IMR-90 (cell line): ENCODE data around the gene ARR3. TPM values are rescaled to one million over a fixed set of nuclear protein-coding genes. Genes with fewer than 3 reads are reported as not detected.

Source experiments
- ATAC-seq: fragments of 200-7000 bp; cut with Tn5 transposase; 2 replicates; pipeline ENCODE4 v1.9.1; 2020; ENCODE audit warnings: low read depth, mild to moderate bottlenecking, moderate library complexity
- BruUV-seq: library from RNA; stranded (reverse); fragments of 400-500 nt; replicated peaks from 2 replicates; lab custom pipeline; 2021; lab: Mats Ljungman, UMichigan
- CTCF ChIA-PET: fragments of 300-600 bp; formaldehyde crosslinking; extraction: SDS; loops from one replicate; lab custom pipeline; 2021; ENCODE audit warnings: antibody characterized with exemption; lab: Yijun Ruan, JAX
- POLR2A ChIA-PET: fragments of 300-600 bp; sonication (Branson Sonifier 250); formaldehyde crosslinking; loops from one replicate; lab custom pipeline; 2022; ENCODE audit warnings: antibody characterized with exemption; ENCODE audit not compliant: unreplicated experiment; lab: Charles Lee
- DNase-seq: peaks from one replicate; pipeline ENCODE4 v3.0.0; 2013
- H2AFZ ChIP-seq: replicated peaks from 2 replicates; pipeline ENCODE3; 2013; ENCODE audit warnings: low read length, mild to moderate bottlenecking; ENCODE audit not compliant: poor library complexity
- H2AK5ac ChIP-seq: 2 replicates; pipeline ENCODE4 v1.6.1; 2013; ENCODE audit warnings: low read depth, low read length, inconsistent platforms
- H2AK9ac ChIP-seq: replicated peaks from 2 replicates; pipeline ENCODE3; 2013; ENCODE audit warnings: mild to moderate bottlenecking, low read depth, low read length, moderate library complexity; ENCODE audit not compliant: poor library complexity
- H2BK120ac ChIP-seq: 2 replicates; pipeline ENCODE4 v1.6.1; 2013; ENCODE audit warnings: low read depth, low read length, inconsistent platforms
- H2BK15ac ChIP-seq: 3 replicates; pipeline ENCODE4 v1.6.1; 2013; ENCODE audit warnings: low read depth, low read length, inconsistent platforms
- H2BK20ac ChIP-seq: 2 replicates; pipeline ENCODE4 v1.6.1; 2013; ENCODE audit warnings: low read depth, mild to moderate bottlenecking, inconsistent platforms, low read length, moderate library complexity
- H2BK5ac ChIP-seq: 2 replicates; pipeline ENCODE4 v1.6.1; 2013; ENCODE audit warnings: mild to moderate bottlenecking, low read depth, low read length, inconsistent platforms; ENCODE audit not compliant: poor library complexity, severe bottlenecking
- H3K14ac ChIP-seq: replicated peaks from 2 replicates; pipeline ENCODE4 v1.6.1; 2013; ENCODE audit warnings: low read depth, low read length, inconsistent platforms
- H3K18ac ChIP-seq: 2 replicates; pipeline ENCODE4 v1.6.1; 2013; ENCODE audit warnings: low read depth, low read length, control low read depth
- H3K23ac ChIP-seq: 2 replicates; pipeline ENCODE4 v1.6.1; 2013; ENCODE audit warnings: low read depth, low read length, inconsistent platforms
- H3K27ac ChIP-seq: 2 replicates; pipeline ENCODE4 v1.5.1; 2013; ENCODE audit warnings: mild to moderate bottlenecking, control low read depth, low read length; ENCODE audit not compliant: insufficient read depth
- H3K27me3 ChIP-seq: 2 replicates; pipeline ENCODE4 v1.6.1; 2013; ENCODE audit warnings: low read length; ENCODE audit not compliant: control insufficient read depth, insufficient read depth
- H3K36me3 ChIP-seq: 2 replicates; pipeline ENCODE4 v1.6.1; 2013; ENCODE audit warnings: low read length, mixed read lengths; ENCODE audit not compliant: control insufficient read depth, insufficient read depth
- H3K4ac ChIP-seq: 2 replicates; pipeline ENCODE4 v1.6.1; 2013; ENCODE audit warnings: low read depth, low read length, inconsistent platforms
- H3K4me1 ChIP-seq: 2 replicates; pipeline ENCODE4 v1.6.1; 2013; ENCODE audit warnings: low read length, mixed read lengths; ENCODE audit not compliant: control insufficient read depth, insufficient read depth
- H3K4me2 ChIP-seq: 2 replicates; pipeline ENCODE4 v1.6.1; 2013; ENCODE audit warnings: low read depth, mild to moderate bottlenecking, control low read depth, low read length, moderate library complexity
- H3K4me3 ChIP-seq: 2 replicates; pipeline ENCODE4 v1.5.1; 2013; ENCODE audit warnings: low read depth, mild to moderate bottlenecking, control low read depth, low read length, moderate library complexity; ENCODE audit not compliant: insufficient read depth
- H3K56ac ChIP-seq: 2 replicates; pipeline ENCODE4 v1.6.1; 2013; ENCODE audit warnings: low read length, inconsistent platforms; ENCODE audit not compliant: insufficient read depth; ENCODE audit errors: extremely low read depth
- H3K79me1 ChIP-seq, 2 experiments: 2 replicates each; pipeline ENCODE4 v1.6.1; 2013; ENCODE audit warnings: low read length in 2 of 2, inconsistent platforms in 1 of 2, low read depth in 1 of 2
- H3K9ac ChIP-seq: 2 replicates; pipeline ENCODE4 v1.6.1; 2013; ENCODE audit warnings: low read depth, low read length, control low read depth
- H3K9me1 ChIP-seq: 2 replicates; pipeline ENCODE4 v1.6.1; 2013; ENCODE audit warnings: low read length, inconsistent platforms; ENCODE audit not compliant: insufficient read depth
- H3K9me3 ChIP-seq: 2 replicates; pipeline ENCODE4 v1.6.1; 2013; ENCODE audit warnings: low read length; ENCODE audit not compliant: control insufficient read depth, insufficient read depth
- H4K20me1 ChIP-seq: 2 replicates; pipeline ENCODE4 v1.6.1; 2013; ENCODE audit warnings: low read length, inconsistent platforms; ENCODE audit not compliant: insufficient read depth
- H4K5ac ChIP-seq: 2 replicates; pipeline ENCODE4 v1.6.1; 2013; ENCODE audit warnings: mild to moderate bottlenecking, low read depth, low read length, control low read depth
- H4K8ac ChIP-seq, 2 experiments: 2 replicates each; pipeline ENCODE4 v1.6.1; 2013; ENCODE audit warnings: low read depth in 2 of 2, low read length in 2 of 2, control low read depth in 1 of 2, inconsistent platforms in 1 of 2
- H4K91ac ChIP-seq: 2 replicates; pipeline ENCODE4 v1.6.1; 2013; ENCODE audit warnings: low read depth, low read length, inconsistent platforms; ENCODE audit not compliant: insufficient read depth
- FOS ChIP-seq: fragments of 150-350 bp; IDR thresholded peaks from 2 replicates; pipeline ENCODE4 v1.6.1; 2016; ENCODE audit warnings: low read depth, low read length
- MAFK ChIP-seq: IDR thresholded peaks from 2 replicates; pipeline ENCODE4 v1.6.1; 2012; ENCODE audit warnings: low read depth, low read length, improper control_type of control experiment
- MAZ ChIP-seq: IDR thresholded peaks from 2 replicates; pipeline ENCODE4 v1.6.1; 2012; ENCODE audit warnings: low read depth, mild to moderate bottlenecking, low read length, improper control_type of control experiment, moderate library complexity, borderline replicate concordance
- MXI1 ChIP-seq: IDR thresholded peaks from 2 replicates; pipeline ENCODE4 v1.6.1; 2012; ENCODE audit warnings: low read depth, mild to moderate bottlenecking, low read length, moderate library complexity, borderline replicate concordance
- WGBS, 2 experiments: methylation state at CpG; one replicate each; pipeline versions ENCODE4 v1.1.5 to v1.1.7; 2013; ENCODE audit warnings: missing lambda C conversion rate in 2 of 2; ENCODE audit not compliant: insufficient read length in 1 of 2; ENCODE audit errors: extremely low coverage in 2 of 2; 5-methylcytosine and 5-hydroxymethylcytosine counted together
- dilution Hi-C: fragments of 300-500 bp; cut with HindIII; formaldehyde crosslinking; loops from one replicate; pipeline ENCODE4 v1.14.3; 2018; ENCODE audit warnings: low sequenced_read_pairs; ENCODE audit not compliant: unreplicated experiment
- in situ Hi-C: fragments of 300-500 bp; cut with MboI; formaldehyde crosslinking; loops from 3 replicates; pipeline ENCODE4 v1.14.3; 2019; ENCODE audit warnings: low sequenced_read_pairs, inconsistent platforms, mixed read lengths
- intact Hi-C: fragments of 100-400 bp; cut with micrococcal nuclease; formaldehyde crosslinking; loops from 2 replicates; pipeline ENCODE4 v1.10.0; 2022
- polyA plus RNA-seq, 3 experiments: library from polyadenylated mRNA; depleted of rRNA; stranded (reverse); fragments of >200 nt; gene quantifications; 2 replicates each; pipeline ENCODE4 v1.2.3, GENCODE V29; 2012; ENCODE audit warnings: low replicate concordance in 1 of 3
- total RNA-seq: library from RNA; depleted of rRNA; stranded (reverse); fragments of >200 nt; gene quantifications from 2 replicates; pipeline ENCODE4 v1.2.3, GENCODE V29; 2012

Gene ARR3
- total and polyA plus RNA-seq, 2 of the 4 experiments (the other 2 are of a cell fraction), result not detected

- Histone ChIP-seq H4K8ac (no peak overlapping the region), H2BK15ac (no peak overlapping the region), H3K9ac (no peak overlapping the region), H3K36me3 (no peaks in the 10 kb centered on the region), H4K5ac (no peak overlapping the region), H3K9me3 (no peaks in the 10 kb centered on the region), H3K4ac (no peak overlapping the region), H3K4me2 (no peak overlapping the region), H3K9me1 (no peaks in the 10 kb centered on the region), H2AFZ (no peak overlapping the region), H4K20me1 (no peaks in the 10 kb centered on the region), H3K79me1 (no peaks in the 10 kb centered on the region), H2BK20ac (no peak overlapping the region), H3K23ac (no peak overlapping the region), H2AK9ac (no peak overlapping the region), H3K27me3 (peaks cover 14% of the 10 kb centered on the region), H3K27ac (no peak overlapping the region), H3K4me3 (no peak overlapping the region), H3K18ac (no peak overlapping the region), H2AK5ac (no peak overlapping the region), H4K91ac (no peak overlapping the region), H3K14ac (no peak overlapping the region), H2BK5ac (no peak overlapping the region), H2BK120ac (no peak overlapping the region), H3K4me1 (no peaks in the 10 kb centered on the region), H3K56ac (no peak overlapping the region)
- intact Hi-C loops, result no loop called here
- ChIA-PET CTCF (no interaction called here), POLR2A (no interaction called here)
- ATAC-seq (no peak), DNase-seq (no peak)
- no peak for TF ChIP-seq MAZ
- TF ChIP-seq FOS, result no peak
- no peak for TF ChIP-seq MAFK
- no peak for TF ChIP-seq MXI1
- no TSS peak for BruUV-seq
- dilution Hi-C loops, result no loop called here
- no CpG with 5 or more reads among the region's 4 CpGs for WGBS, 2 experiments
- in situ Hi-C loops, result no loop called here
These were observed 36.5 kb upstream of the ARR3 start for GRCh38 chrX:70231666-70232065.
